ENCODE results near the gene NRP2.

Gene NRP2, protein sequence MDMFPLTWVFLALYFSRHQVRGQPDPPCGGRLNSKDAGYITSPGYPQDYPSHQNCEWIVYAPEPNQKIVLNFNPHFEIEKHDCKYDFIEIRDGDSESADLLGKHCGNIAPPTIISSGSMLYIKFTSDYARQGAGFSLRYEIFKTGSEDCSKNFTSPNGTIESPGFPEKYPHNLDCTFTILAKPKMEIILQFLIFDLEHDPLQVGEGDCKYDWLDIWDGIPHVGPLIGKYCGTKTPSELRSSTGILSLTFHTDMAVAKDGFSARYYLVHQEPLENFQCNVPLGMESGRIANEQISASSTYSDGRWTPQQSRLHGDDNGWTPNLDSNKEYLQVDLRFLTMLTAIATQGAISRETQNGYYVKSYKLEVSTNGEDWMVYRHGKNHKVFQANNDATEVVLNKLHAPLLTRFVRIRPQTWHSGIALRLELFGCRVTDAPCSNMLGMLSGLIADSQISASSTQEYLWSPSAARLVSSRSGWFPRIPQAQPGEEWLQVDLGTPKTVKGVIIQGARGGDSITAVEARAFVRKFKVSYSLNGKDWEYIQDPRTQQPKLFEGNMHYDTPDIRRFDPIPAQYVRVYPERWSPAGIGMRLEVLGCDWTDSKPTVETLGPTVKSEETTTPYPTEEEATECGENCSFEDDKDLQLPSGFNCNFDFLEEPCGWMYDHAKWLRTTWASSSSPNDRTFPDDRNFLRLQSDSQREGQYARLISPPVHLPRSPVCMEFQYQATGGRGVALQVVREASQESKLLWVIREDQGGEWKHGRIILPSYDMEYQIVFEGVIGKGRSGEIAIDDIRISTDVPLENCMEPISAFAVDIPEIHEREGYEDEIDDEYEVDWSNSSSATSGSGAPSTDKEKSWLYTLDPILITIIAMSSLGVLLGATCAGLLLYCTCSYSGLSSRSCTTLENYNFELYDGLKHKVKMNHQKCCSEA

DNA sequence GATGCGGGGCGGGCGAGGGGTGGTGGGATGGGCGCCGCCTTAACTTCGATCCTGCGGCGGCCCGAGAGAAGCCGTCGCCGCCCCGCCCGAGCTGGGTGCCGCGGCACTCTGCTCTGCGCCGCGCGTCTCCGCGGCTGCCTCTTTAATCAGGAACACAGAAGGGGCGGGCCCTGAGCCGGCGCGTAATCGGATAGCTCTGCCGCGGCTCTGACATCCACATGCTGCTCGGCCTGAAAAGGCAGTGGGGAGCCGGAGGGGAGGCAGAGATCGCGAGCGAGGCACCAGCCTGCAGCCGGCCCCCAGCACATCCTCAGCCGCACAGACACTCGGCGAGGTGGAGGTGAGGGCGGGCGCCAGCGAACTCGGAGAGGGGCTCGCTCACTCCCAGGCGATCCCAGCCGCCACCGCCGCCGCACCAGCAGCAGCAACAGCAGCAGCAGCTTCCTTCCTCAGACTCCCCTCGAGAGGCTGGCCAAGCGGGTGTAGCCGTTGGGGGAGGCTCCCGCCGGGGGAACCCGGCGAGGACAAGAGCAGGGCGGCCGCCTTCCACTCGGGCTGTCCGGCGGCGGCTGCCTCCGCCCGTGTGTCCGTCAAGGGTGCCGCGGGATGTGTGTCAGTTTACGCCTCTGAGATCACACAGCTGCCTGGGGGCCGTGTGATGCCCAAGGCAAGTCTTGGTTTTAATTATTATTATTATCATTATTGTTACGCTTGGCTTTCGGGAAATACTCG, at the start of gene NRP2:
NRP2 (plus strand) TSS at position 263 of the 732 bp plus-strand sequence. CDS start 790 bp downstream, outside the sequence.
- TF ChIP-seq CTCF (IDR thresholded peaks at IDR 0.05; ENCODE audit: low read depth, low read length): no peak
- H3K4me3 ChIP-seq (replicated peaks in 1 of 2; ENCODE audit: low read depth in 2 of 2, low read length in 2 of 2): peak within 1 kb of the TSS; percentile 62 to 79
- peak; percentile 85 to 88 for DNase-seq (ENCODE audit: low read depth in 2 of 2)

GRCh38 chr2:205633994-205634393, 48.3 kb upstream of the NRP2 start:
- no peak for TF ChIP-seq CTCF (IDR thresholded peaks at IDR 0.05; ENCODE audit: low read depth, low read length)
- DNase-seq (ENCODE audit: low read depth in 2 of 2): peak in 1 of 2 donors; percentile 45
- no peak overlapping the region for H3K4me3 ChIP-seq (replicated peaks in 1 of 2; ENCODE audit: low read depth in 2 of 2, low read length in 2 of 2)

DNA sequence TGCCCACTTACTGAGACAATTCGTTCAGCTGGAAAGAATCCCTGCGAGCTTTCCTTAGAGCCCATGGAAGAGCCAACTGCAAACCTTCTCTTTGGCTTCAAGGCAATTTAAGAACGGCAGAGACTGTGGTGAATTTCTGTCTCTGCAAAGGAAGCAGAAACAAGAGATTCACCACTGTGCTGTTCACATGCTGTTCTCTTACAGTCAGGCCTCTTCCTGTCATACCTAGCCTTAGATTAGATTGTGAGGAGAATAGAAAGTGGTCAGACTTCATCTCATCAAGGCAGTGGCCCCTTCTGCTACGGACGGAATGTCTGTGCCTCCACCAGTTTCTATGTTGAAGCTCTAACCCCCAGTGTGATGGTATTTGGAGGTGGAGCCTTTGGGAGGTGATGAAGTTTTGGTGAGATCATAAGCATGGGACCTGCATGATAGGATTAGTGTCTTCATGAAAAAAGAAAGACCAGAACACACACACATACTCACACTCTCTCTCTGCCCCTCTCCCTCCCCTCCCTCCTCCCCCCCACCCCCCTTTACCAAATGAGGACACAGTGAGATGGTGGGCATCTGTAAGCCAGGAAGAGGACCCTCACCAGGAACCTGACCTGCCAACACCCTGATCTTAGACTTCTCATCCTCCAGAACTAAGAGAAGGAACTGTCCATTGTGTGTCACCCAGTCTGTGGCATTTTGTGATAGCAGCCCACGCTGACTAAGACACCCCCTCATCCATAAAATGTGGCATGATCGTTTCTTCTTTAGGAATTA, 45.6 kb upstream of the NRP2 start:
- peak in 1 of 2 donors; percentile 4 for DNase-seq (ENCODE audit: low read depth in 2 of 2)
- no peak overlapping the region for H3K4me3 ChIP-seq (replicated peaks in 1 of 2; ENCODE audit: low read depth in 2 of 2, low read length in 2 of 2)
- no peak for TF ChIP-seq CTCF (IDR thresholded peaks at IDR 0.05; ENCODE audit: low read depth, low read length)

DNA sequence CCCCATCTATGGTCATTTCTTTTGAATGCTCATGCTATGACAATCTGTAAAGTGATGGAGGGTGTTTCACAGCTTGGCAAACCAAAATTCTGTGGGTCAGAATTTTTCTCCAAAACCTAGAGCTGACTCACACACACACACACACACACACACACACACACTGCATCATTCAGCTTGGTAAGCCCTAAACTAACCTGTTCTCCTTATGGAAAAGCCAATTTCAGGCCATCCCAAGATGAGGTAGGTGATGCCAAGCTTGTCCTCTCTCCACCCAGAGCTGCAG, 45.0 kb upstream of the NRP2 start:
- DNase-seq (ENCODE audit: low read depth in 2 of 2): no peak
- no peak overlapping the region for H3K4me3 ChIP-seq (replicated peaks in 1 of 2; ENCODE audit: low read depth in 2 of 2, low read length in 2 of 2)
- TF ChIP-seq CTCF (IDR thresholded peaks at IDR 0.05; ENCODE audit: low read depth, low read length): no peak

GRCh38 chr2:205637779-205638503, 44.4 kb upstream of the NRP2 start:
- no peak for DNase-seq (ENCODE audit: low read depth in 2 of 2)
- H3K4me3 ChIP-seq (replicated peaks in 1 of 2; ENCODE audit: low read depth in 2 of 2, low read length in 2 of 2): no peak overlapping the region
- TF ChIP-seq CTCF (IDR thresholded peaks at IDR 0.05; ENCODE audit: low read depth, low read length): no peak

Measured in cardiac fibroblast (primary cell).